GM12878 (cell line): ENCODE measurements around the gene TMEM244. TPM values are rescaled to one million over a fixed set of nuclear protein-coding genes. Genes with fewer than 3 reads are reported as not detected.

Experiments
- ATAC-seq: fragments of 200-7000 bp; cut with Tn5 transposase; 3 replicates; pipeline ENCODE4 v1.9.1; 2020; ENCODE audit warnings: mild to moderate bottlenecking, moderate library complexity
- BruUV-seq: library from RNA; stranded (reverse); fragments of 400-500 nt; replicated peaks from 2 replicates; lab custom pipeline; 2021; lab: Mats Ljungman, UMichigan
- CTCF ChIA-PET: fragments of 300-600 bp; sonication (Branson Sonifier 250); formaldehyde crosslinking; extraction: SDS; loops from one replicate; lab custom pipeline; 2021; ENCODE audit warnings: inconsistent platforms; lab: Yijun Ruan, JAX
- POLR2A ChIA-PET: fragments of 350-600 bp; formaldehyde crosslinking; extraction: SDS; loops from one replicate; lab custom pipeline; 2021; ENCODE audit warnings: inconsistent platforms; lab: Charles Lee
- RAD21 ChIA-PET: fragments of 300-600 bp; sonication (Branson Sonifier 250); formaldehyde crosslinking; loops from one replicate; lab custom pipeline; 2023; ENCODE audit warnings: antibody characterized with exemption; ENCODE audit not compliant: unreplicated experiment; lab: Charles Lee
- SMC1A ChIA-PET: fragments of 300-600 bp; sonication (Branson Sonifier 250); formaldehyde crosslinking; loops from one replicate; lab custom pipeline; 2023; ENCODE audit not compliant: unreplicated experiment, uncharacterized antibody; lab: Charles Lee
- DNase-seq: peaks from one replicate; pipeline ENCODE4 v3.0.0-alpha.2; 2011; ENCODE audit warnings: low read depth, low spot score
- FAIRE-seq: peaks from 3 replicates; lab custom pipeline; 2011; peaks lifted over from hg19 to GRCh38; lab: Jason Lieb, UNC
- H2AFZ ChIP-seq: 2 replicates; pipeline ENCODE4 v1.6.0; 2011; ENCODE audit warnings: low read depth, low read length, control low read depth; ENCODE audit not compliant: control insufficient read depth
- H3K27ac ChIP-seq: 2 replicates; pipeline ENCODE4 v1.5.1; 2011; ENCODE audit warnings: control low read depth; ENCODE audit not compliant: control insufficient read depth, insufficient read depth
- H3K27me3 ChIP-seq, 2 experiments: replicated peaks in 1 of 2; 2 replicates each; pipeline versions ENCODE4 v1.6.0 to v1.6.1; 2011; ENCODE audit warnings: low read length in 1 of 2; ENCODE audit not compliant: control insufficient read depth in 2 of 2, insufficient read depth in 2 of 2
- H3K36me3 ChIP-seq, 2 experiments: 2 replicates each; pipeline ENCODE4 v1.5.1; 2011; ENCODE audit warnings: low read length in 1 of 2; ENCODE audit not compliant: control insufficient read depth in 2 of 2, insufficient read depth in 2 of 2
- H3K4me1 ChIP-seq: 2 replicates; pipeline ENCODE4 v1.6.1; 2011; ENCODE audit warnings: mild to moderate bottlenecking, low read length, moderate library complexity, mixed read lengths; ENCODE audit not compliant: control insufficient read depth, insufficient read depth
- H3K4me2 ChIP-seq: 2 replicates; pipeline ENCODE4 v1.6.0; 2011; ENCODE audit warnings: control low read depth; ENCODE audit not compliant: control insufficient read depth, insufficient read depth
- H3K4me3 ChIP-seq: fragments of 200-600 bp; sonication (generic); 2 replicates; pipeline ENCODE4 v1.5.1; 2016
- H3K79me2 ChIP-seq: 2 replicates; pipeline ENCODE4 v1.6.0; 2011; ENCODE audit warnings: low read length; ENCODE audit not compliant: control insufficient read depth, insufficient read depth
- H3K9ac ChIP-seq: 2 replicates; pipeline ENCODE4 v1.8.0; 2011; ENCODE audit warnings: low read length, control low read depth, mixed read lengths; ENCODE audit not compliant: control insufficient read depth, insufficient read depth
- H3K9me3 ChIP-seq: replicated peaks from 3 replicates; pipeline ENCODE4 v1.5.1; 2011; ENCODE audit warnings: mild to moderate bottlenecking, low read length; ENCODE audit not compliant: control insufficient read depth, insufficient read depth
- H4K20me1 ChIP-seq: 2 replicates; pipeline ENCODE4 v1.6.0; 2011; ENCODE audit not compliant: control insufficient read depth, insufficient read depth
- ATF2 ChIP-seq: IDR thresholded peaks from 2 replicates; pipeline ENCODE4 v1.6.1; 2012; ENCODE audit warnings: low read length, inconsistent platforms
- BCLAF1 ChIP-seq: fragments of 450-650 bp; IDR thresholded peaks from 2 replicates; pipeline ENCODE4 v1.6.1; 2017; ENCODE audit warnings: antibody characterized with exemption, mild to moderate bottlenecking, moderate library complexity
- FOXK2 ChIP-seq: fragments of 450-650 bp; IDR thresholded peaks from 2 replicates; pipeline ENCODE4 v1.6.1; 2017; ENCODE audit warnings: mild to moderate bottlenecking, moderate library complexity
- NFYA ChIP-seq: IDR thresholded peaks from 2 replicates; pipeline ENCODE4 v1.6.1; 2011; ENCODE audit warnings: low read depth, mild to moderate bottlenecking, low read length, improper control_type of control experiment, borderline replicate concordance
- PAX8 ChIP-seq: fragments of 450-650 bp; IDR thresholded peaks from 2 replicates; pipeline ENCODE4 v1.6.1; 2017; ENCODE audit warnings: mild to moderate bottlenecking, moderate library complexity
- RAD21 ChIP-seq: IDR thresholded peaks from 2 replicates; pipeline ENCODE4 v1.6.1; 2011; ENCODE audit warnings: mild to moderate bottlenecking, low read depth, low read length, moderate library complexity; ENCODE audit not compliant: insufficient read depth
- RUNX3 ChIP-seq: IDR thresholded peaks from 2 replicates; pipeline ENCODE4 v1.6.1; 2012; ENCODE audit warnings: low read length, inconsistent platforms
- SIX5 ChIP-seq: IDR thresholded peaks from 2 replicates; pipeline ENCODE4 v1.6.1; 2011; ENCODE audit warnings: mild to moderate bottlenecking, low read depth, low read length, moderate library complexity; ENCODE audit not compliant: severe bottlenecking
- SMAD1 ChIP-seq: fragments of 450-650 bp; IDR thresholded peaks from 2 replicates; pipeline ENCODE4 v1.6.1; 2018; ENCODE audit warnings: mild to moderate bottlenecking, low read depth; ENCODE audit not compliant: partially characterized antibody
- STAT1 ChIP-seq: fragments of 450-650 bp; conservative IDR thresholded peaks from 2 replicates; pipeline ENCODE4 v1.6.1; 2014; ENCODE audit warnings: antibody characterized with exemption, mild to moderate bottlenecking
- TARDBP ChIP-seq: IDR thresholded peaks from 2 replicates; pipeline ENCODE4 v1.6.1; 2016; ENCODE audit warnings: borderline replicate concordance
- TCF12 ChIP-seq: IDR thresholded peaks from 2 replicates; pipeline ENCODE4 v1.6.1; 2011; ENCODE audit warnings: low read depth, mild to moderate bottlenecking, low read length
- WRNIP1 ChIP-seq: IDR thresholded peaks from 2 replicates; pipeline ENCODE4 v1.6.1; 2011; ENCODE audit warnings: low read depth, low read length, improper control_type of control experiment, borderline replicate concordance
- ZBTB33 ChIP-seq: fragments of 450-650 bp; IDR thresholded peaks from 2 replicates; pipeline ENCODE4 v1.6.1; 2017; ENCODE audit warnings: mild to moderate bottlenecking
- WGBS: methylation state at CpG from one replicate; pipeline ENCODE4 v1.1.6; 2016; ENCODE audit warnings: low lambda C conversion rate; ENCODE audit not compliant: insufficient replicate concordance, insufficient coverage; ENCODE audit errors: missing lambda C conversion rate; 5-methylcytosine and 5-hydroxymethylcytosine counted together
- in situ Hi-C: fragments of 300-500 bp; cut with MboI; formaldehyde crosslinking; loops from 9 replicates; pipeline ENCODE4 v1.14.3; 2018; ENCODE audit warnings: mixed read lengths
- intact Hi-C: fragments of 100-400 bp; cut with micrococcal nuclease; formaldehyde crosslinking; loops from one replicate; pipeline ENCODE4 v1.14.2; 2022; ENCODE audit not compliant: unreplicated experiment
- polyA plus RNA-seq, 11 experiments: library from polyadenylated mRNA; depleted of rRNA in 4 of 11; unstranded in 6 of 11; stranded (reverse) in 5 of 11; fragments of >200 nt; fragmentation: Nextera tagmentation in 4 of 11; fragmentation: Illumina TruSeq in 1 of 11; extraction: Ambion mirVana in 4 of 11; extraction: Trizol in 1 of 11; gene quantifications; 1 replicate in 1 of 11; 2 replicates in 10 of 11; pipeline versions ENCODE4 v1.2.1 to v1.2.3, GENCODE V29; 2011 to 2016; ENCODE audit warnings: inconsistent platforms in 2 of 11, missing spikeins in 2 of 11, low read depth in 1 of 11
- total RNA-seq, 4 experiments: library from RNA; depleted of rRNA in 3 of 4; stranded (reverse); fragments of >200 nt in 3 of 4; fragmentation: Illumina TruSeq in 1 of 4; extraction: Trizol in 1 of 4; gene quantifications; 2 replicates each; pipeline versions ENCODE4 v1.2.1 to v1.2.3, GENCODE V29; 2013 to 2021
- TF ChIP-seq, protein P1 (sequence below): fragments of 450-650 bp; IDR thresholded peaks from 2 replicates; pipeline ENCODE4 v1.6.1; 2017; ENCODE audit warnings: low read depth, mild to moderate bottlenecking, moderate library complexity

TMEM244 gene
- total and polyA plus RNA-seq, 10 of the 15 experiments (the other 5 are each of a cell fraction or from before 2014, with no cell fraction given) = 0.14 TPM; not detected in 9

DNA sequence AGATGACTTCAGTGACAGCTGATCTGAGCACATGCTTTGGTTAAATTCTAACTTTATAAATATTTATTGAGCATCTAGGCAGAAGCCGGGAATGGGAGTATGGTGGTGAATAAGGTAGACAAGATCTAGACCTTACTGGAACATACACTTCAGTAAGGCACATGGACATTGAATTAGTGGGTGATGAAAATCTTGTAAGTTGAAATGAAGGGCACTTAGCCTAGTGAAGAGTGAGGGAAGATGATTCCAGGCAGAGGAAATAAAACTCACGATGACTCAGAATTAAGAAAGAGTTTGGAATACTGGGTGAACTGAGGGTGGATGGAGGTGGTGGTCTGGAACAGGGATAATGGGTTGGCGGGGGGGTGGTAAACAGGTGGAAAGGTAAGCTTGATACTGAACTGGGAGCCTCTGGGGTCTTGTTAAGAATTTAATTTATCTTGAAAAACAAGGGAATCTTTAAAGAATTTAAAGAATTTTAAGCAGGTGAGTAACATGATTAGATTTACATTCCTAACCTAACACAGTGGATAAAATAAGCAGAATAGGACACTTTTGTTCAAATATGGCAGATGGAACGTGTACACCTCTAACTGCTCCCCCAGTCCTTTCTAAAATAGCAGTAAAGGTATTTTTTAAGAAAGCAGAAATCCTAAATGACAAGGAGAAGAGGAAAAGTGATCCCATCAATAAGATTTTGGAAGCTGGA lies 75.9 kb downstream of the TMEM244 start:
- no peaks in the 10 kb centered on the region for H4K20me1 ChIP-seq
- no peaks in the 10 kb centered on the region; the same call in 2 of the 3 replicates for H3K9me3 ChIP-seq
- no peak for FAIRE-seq
- ChIA-PET POLR2A (no interaction called here), RAD21 (interaction anchor here (1.8 kb wide), 1 partner anchor 10 kb away, joined by 5 read pairs; no protein-coding TSS in a partner anchor), CTCF (interaction anchor here (1.0 to 2.7 kb wide), 4 partner anchors 10 to 187 kb away, joined by 3 to 14 read pairs (median 4); no protein-coding TSS in a partner anchor), SMC1A (interaction anchor here (0.8 to 1.1 kb wide), 2 partner anchors 48 to 233 kb away, joined by 3 to 4 read pairs; no protein-coding TSS in a partner anchor)
- H3K27me3 ChIP-seq = peaks cover 0 to 4% of the 10 kb centered on the region in 2 experiments; a peak in 2 of 4 replicates
- no peaks in the 10 kb centered on the region for H3K4me1 ChIP-seq
- no peak overlapping the region for H3K4me2 ChIP-seq
- in situ Hi-C loops = no loop called here
- intact Hi-C loops = no loop called here
- no peak for ATAC-seq
- H3K9ac ChIP-seq = no peak overlapping the region
- WGBS = 49% methylated on average over 4 of the region's 4 CpGs
- no TSS peak for BruUV-seq
- no peak overlapping the region for H3K4me3 ChIP-seq
- H3K79me2 ChIP-seq = no peaks in the 10 kb centered on the region
- H2AFZ ChIP-seq = no peak overlapping the region
- DNase-seq = no peak
- H3K27ac ChIP-seq = no peak overlapping the region
- no peaks in the 10 kb centered on the region for H3K36me3 ChIP-seq
- TF ChIP-seq PAX8 (no peak), WRNIP1 (no peak), FOXK2 (no peak), BCLAF1 (no peak), RUNX3 (no peak), STAT1 (no peak), ZBTB33 (no peak), SIX5 (no peak), TCF12 (no peak), TARDBP (no peak), SMAD1 (no peak), RAD21 (no peak), ATF2 (no peak), NFYA (no peak)
- TF ChIP-seq, protein P1, sequence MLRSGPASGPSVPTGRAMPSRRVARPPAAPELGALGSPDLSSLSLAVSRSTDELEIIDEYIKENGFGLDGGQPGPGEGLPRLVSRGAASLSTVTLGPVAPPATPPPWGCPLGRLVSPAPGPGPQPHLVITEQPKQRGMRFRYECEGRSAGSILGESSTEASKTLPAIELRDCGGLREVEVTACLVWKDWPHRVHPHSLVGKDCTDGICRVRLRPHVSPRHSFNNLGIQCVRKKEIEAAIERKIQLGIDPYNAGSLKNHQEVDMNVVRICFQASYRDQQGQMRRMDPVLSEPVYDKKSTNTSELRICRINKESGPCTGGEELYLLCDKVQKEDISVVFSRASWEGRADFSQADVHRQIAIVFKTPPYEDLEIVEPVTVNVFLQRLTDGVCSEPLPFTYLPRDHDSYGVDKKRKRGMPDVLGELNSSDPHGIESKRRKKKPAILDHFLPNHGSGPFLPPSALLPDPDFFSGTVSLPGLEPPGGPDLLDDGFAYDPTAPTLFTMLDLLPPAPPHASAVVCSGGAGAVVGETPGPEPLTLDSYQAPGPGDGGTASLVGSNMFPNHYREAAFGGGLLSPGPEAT = no peak
